GM21825 (cell line): ENCODE measurements around the gene SLC6A12.

Source experiments
- ATAC-seq: cut with Tn5 transposase; IDR thresholded peaks from one replicate; pipeline ENCODE4 v1.9.1; 2021; ENCODE audit warnings: mild to moderate bottlenecking, moderate library complexity; ENCODE audit not compliant: unreplicated experiment

Gene SLC6A12

DNA sequence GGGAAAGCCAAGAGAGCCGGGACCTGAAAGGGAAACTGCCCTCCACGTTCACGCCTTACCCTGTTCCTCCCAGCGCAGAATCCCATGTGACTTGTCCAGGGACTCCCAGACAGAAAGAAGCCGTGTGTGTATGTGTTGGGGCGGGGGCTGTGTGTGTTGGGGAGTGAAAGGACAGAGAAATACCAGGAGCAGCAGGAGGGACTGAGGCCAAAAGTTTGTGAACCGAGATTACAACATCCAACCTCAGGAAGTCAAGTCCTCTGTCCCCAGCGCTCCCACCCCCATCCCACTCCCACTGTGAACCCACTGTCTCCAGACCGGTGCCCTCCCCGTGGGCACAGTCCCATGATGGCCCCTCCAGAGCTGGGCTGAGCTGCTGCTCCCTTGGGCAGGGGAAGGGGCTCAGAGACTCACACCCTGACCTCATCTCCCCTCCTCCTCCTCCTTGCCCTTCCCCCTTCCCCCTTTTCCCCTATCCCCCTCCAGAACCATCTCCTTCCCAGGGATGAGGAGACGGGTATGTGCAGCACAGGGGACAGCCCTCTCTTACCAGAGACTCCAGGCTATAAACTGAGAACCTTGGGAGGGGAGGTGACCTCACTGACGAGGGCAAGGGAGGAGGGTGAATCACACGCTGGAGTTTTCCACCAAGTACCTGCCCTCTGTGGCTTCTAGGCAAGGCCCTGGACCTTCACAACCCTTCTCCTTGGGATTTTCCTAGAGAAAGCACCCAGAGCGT, at the start of gene SLC6A12:
SLC6A12 (minus strand) TSS at position 155 of the 739 bp plus-strand sequence. CDS start 4,171 bp downstream, outside the sequence.
- ATAC-seq = no peak

DNA sequence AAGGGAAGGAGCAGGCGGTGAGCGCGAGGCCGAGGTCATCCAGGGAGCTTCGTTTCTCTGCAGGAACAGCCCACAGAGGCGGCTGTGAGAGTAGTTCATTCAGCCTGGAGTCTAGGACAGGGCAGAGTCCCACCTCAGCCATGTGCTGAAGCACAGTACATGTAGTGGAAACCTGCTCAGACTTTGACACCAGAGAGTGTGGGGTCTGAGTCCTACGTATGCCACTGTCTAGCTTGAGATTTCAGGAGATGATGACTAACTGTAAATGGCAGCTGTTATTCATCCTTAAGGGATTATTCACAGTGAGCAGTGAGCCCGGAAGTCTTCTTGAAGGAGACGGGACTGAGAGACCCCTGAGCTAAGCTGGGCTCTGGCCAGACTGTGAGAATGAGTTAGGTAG, 49.6 kb upstream of the SLC6A12 start:
- no peak for ATAC-seq

DNA sequence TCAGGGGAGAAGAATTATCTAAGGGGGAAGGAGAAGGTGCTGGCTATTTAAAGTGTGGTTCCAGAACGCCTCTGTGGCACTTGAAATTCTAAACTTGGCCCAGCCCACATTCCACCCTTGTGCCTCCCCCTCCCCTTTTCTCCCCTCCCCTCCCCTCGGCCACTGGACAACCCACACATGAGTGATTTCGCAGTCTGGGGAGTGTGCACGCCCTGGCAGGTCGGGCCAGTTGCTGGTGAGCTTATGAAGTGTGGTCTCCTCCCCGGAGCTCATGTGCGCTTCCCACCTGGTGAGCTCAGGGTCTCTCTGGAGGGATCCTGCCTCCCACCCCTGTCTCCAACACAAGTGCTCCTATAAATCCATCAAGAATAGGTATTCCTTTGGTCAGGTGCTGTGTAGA, 48.9 kb upstream of the SLC6A12 start, which contains the start of gene SLC6A13:
SLC6A13 (minus strand) TSS at position 20 of the 400 bp plus-strand sequence. CDS start 2,784 bp downstream, outside the sequence.
- ATAC-seq = no peak

DNA sequence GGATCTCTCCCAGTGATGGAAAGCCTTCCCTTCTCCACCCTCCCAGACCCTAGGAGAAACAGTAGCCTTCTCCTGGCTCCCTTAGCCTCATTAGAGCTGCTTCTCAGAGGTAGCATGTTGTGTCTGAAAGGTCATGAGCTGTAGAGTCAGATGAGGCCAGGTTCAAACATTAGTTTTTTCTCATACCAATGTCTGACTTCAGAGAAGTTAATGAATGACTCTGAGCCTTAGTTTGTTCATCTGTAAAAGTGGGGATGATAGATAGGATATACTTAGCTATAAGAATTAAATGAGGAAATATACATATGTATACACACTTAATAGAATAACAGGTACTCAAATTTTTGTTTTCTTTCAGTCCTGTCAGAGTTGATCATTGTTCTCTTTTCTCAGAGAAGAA, 48.2 kb upstream of the SLC6A12 start:
- ATAC-seq = no peak

DNA sequence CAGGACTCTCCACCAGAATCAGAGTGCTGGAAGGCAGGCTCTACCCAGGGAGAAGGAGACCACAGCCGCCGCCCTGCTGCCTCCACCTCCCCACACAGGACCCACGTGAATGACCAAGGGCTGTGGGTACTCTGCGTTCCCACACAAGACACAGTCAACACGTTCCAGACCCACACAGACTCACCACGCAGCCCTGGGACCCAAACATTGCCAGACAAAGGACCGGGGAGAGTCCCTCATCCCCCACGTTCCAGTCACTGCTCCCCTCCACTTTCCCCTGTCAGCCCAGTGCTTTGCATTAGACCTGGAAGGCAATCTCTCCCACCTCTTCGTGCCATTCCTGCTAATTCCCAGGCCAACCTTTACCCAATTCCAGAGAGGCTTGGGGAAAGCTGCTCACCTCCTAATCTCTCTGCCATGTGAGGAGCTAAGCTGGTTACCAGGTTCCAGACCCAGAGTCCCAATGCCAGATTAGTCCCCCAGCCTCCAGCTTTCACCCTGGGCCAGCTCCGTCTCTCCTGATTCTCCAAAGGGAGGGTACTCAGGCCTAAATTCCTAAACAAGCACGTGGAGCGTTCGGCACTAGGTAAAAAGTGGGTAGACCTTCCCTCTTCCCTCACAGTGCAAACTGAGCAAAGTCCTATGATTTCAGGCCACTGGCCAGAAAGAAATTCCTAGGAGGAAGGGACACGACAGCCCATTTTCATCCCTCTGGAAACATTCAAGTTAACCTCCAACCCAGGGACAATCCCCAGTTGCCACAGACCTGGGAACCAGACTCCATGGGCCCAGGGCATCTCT, 43.8 kb upstream of the SLC6A12 start:
- ATAC-seq = no peak

DNA sequence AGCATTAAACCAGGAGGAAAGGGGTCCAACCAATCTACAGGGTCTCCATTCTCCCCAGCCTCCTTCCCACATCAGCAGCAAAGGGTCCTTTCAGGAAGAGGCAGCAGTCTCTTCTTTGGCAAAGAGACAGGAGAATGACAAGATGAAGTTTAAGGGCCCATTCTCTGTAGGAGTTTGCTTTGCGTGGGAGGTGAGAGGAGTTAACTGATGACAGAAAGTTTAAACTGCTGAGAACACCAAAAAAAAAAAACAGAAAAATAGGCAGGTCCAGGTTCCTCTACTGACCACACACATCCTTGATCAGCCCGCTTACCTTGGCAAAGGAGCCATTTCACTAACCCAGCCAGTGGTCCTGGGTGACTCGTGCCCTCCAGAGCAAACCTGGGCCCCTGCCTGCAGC, 43.0 kb upstream of the SLC6A12 start:
- ATAC-seq = no peak

DNA sequence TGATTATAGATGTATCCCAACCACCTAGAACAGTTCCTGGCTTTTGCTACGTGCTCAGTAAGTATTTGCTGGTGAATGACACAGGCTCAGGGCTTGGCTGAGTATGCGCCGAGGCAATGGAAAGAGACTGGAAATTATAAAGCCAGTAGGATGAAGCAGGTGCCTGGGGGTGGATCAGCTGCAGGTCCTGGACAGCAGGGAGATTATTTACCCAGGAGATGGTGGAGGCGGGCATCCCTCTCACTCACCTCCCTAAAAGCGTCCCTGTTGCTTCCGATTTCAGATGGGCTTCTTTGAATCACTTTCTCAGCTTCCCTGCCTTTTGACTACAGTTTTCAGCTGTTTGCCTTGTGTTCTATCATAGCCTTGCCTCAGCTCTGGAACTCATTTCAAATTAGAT, 42.3 kb upstream of the SLC6A12 start:
- ATAC-seq = no peak

DNA sequence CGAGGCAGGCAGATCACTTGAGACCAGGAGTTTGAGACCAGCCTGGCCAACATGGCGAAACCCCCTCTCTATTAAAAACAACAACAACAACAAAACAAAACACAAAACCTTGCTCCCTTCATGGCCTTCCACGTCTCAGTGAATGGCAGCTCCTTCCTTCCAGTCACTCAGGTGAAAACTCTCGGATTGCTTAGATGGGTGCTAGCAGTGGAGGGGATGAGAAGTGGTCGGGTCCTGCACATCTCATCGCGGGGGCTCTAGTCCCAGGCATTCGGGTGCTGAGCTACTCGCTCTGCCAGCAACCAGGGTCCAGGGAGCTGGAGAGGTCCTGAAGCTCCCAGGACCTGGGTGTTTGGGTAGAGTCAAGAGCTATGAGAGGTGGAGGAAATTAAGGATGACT, 41.0 kb upstream of the SLC6A12 start:
- no peak for ATAC-seq

DNA sequence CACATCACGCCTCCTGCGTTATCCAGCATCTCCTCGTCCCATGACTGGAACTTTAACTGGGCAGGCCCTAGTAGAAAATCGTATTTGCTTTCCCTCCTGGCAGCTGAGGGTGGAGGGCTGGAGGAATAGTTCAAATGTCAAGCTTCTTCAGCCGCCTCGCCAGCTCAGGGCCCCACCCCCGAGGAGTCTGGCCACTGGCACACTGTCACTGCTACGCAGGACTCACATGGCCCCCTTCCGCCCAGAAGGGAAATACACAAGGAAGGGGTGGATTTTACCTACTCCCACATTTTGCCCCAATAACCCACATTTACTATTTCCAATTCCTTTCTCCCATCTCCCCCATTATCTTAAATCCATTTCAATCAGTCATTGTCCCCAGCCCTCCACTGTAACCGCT, 40.1 kb upstream of the SLC6A12 start:
- ATAC-seq = no peak

DNA sequence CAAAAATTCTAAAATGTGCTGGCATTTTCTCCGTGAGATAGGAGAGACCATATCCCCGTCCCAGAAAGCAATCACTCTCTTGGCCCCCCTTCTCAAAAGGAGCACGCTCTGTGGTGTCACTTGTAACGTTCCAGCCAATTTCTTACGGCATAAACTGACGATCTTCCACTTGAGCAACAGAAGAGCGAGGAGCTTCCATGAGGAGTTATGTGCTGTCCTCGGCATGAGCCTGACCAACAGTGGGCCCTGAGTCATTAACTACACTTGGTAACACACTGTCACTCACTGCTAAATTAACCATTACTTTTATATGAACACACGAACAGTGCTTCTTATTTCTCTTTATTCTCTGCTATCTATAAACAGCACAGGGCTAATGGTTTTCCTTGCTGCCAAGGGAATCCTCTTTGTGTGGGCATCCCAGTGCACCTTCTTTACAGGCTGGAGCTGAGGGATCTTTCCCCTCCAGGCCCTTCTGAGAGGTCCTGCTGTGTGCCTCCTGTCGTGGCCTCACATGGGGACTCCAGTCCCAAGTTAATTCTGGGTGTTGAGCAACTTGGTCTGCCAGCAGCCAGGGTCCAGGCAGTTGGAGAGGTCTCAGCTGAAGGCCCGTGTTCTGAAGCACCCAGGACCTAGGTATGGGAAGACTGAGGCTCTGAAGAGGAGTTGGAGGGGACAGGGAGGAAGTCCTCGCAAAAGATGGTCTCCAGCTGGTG, 39.3 kb upstream of the SLC6A12 start:
- ATAC-seq = no peak

DNA sequence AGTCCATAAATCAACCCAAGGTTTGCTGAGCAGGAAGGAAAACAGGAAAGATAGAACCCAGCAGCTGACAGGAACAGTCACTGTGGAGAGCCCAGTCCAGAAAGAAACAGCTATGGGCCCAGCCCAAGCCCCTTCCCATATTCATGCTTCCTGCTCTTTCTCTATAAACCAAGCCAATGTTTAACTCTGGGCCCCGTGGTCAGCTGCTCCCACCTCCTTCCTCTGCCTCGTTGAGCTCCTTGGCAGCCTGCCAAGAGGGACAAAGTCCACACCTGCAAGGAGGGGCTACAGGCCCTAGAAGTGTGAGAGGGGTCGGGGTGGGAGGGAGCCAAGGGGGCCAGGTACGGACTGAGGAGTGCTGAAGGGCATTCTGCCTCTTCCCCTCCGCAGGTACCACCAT, 38.7 kb upstream of the SLC6A12 start:
- no peak for ATAC-seq

DNA sequence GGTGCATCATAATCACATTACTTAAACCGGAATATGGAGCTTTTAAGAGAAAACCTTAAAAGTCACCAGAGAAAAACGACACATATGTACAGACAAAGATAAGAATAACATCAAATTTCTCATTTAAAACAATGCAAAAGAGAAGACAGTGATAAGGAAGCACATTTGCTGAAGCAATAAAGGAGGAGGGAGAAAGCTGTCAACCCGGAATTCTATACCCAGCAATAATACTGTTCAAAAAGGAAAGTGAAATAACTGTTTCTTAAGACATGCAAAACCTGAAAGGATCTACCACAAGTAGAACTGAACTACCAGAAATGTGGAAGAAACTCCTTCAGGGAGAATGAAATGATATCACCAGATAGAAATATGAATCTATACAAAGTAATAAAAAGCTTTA, 33.3 kb upstream of the SLC6A12 start:
- no peak for ATAC-seq

DNA sequence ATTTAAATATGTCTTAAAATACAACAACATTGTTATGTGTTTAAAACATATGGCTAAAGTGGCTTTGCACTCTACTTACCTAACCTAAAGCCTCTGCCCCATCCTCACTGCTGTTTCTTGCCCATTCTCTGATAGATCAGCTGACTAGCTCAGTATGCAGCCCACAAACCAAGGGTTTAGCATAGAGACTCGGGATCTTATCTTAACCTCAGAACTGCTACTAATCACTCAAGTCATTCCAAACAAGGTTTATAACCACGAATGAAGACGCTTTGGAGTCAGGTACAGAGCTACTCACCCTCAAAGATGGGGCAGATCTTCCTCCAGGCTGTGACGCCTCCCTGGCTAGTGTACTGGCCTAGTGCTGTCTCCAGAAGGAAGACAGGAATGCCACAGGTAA, 29.4 kb upstream of the SLC6A12 start:
- ATAC-seq = no peak

DNA sequence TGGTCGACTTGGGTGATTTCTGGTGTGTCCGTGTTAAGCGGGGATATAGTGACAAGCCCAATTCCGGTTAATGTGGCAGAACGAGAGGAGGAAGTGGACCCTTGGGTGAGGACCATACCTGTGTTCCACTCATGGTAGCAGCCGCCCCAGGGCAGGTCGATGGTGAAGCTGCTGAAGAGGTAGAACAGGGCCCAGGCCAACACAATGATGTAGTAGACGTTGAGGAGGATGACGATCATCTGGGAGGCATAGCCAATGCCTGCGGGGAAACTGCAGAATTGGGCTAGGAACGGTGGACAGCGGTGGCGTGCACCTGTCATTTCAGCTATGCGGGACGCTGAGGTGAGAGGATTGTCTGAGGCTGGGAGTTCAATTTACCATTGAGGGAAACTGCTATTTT, 28.5 kb upstream of the SLC6A12 start:
- ATAC-seq = no peak

DNA sequence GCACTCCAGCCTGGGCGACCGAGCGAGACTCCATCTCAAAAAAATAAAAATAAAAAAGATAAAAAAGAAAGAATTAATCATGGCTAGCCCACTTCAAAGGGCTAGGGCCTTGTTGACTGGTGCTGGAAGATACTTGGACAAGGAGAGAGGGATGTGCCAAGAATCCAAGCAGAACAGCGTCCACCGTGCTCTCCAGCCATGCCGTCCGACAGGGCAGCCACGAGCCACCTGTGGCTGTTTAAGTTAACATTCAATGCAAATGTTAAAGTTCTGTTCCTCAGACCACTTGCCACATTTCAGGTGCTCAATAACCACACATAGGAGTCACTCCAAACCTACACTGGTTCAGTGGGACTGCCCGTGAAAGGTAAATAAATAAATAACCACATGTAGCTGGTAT, 27.3 kb upstream of the SLC6A12 start:
- no peak for ATAC-seq

DNA sequence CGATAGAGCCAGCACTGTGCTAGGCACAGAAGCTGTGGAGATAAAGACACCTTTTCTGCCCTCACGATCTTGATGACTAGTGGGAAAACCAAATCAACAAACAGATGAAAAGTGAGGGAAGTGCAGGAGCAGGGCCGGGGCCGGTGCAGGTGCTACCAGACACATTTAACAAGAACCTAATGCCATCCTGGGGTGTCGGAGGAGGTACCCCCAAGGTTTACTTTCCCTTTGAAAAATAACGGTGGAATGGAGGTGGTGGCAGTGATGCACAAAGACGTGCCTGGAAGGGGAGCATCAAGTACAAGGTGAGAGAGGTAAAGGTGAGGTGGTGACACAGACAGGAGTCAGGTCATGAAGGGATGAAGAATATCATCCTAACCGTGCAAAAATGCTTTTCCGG, 26.6 kb upstream of the SLC6A12 start:
- ATAC-seq = no peak

DNA sequence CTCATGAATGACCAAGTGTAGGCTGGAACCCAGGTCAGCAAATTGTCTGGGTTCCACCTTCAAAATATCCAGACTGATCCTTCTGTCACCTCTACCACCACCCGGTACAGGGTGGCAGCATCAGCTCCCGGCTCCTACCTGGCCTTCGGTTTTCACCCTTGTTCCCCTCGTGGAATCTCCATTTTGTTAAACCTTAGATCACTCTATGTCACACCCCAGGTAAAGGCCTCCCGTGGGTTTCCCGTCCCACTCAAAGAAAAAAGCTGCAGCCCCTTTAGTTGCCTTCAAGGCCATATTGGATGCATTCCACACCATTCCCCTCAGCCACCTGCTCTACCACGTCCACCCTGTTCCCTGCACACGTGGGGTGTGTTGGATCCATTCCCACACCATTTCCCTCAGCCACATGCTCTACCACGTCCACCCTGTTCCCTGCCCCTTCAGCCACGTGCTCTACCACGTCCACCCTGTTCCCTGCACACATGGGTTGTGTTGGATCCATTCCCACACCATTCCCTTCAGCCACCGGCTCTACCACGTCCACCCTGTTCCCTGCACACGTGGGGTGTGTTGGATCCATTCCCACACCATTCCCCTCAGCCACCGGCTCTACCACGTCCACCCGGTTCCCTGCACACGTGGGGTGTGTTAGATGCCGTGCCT, 24.9 kb upstream of the SLC6A12 start:
- no peak for ATAC-seq

DNA sequence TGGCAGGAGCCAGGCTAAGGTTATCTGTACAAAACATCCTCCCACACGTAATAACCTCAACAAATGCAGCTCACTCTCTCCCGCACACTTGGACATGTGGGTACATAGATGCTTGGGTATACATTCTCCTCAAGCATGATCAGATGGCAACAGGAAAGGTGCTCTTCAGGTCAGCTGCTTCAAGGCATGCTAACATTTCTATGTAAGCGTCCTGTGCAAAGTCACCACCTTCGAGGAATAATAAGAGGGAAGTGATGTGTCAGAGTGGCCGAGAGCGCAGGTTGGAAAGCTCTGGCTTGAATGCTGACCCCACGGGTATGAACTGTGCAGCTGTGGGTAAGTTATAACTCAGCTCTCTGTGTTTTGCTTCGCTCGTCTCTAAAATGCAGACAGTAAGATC, 24.2 kb upstream of the SLC6A12 start:
- no peak for ATAC-seq

DNA sequence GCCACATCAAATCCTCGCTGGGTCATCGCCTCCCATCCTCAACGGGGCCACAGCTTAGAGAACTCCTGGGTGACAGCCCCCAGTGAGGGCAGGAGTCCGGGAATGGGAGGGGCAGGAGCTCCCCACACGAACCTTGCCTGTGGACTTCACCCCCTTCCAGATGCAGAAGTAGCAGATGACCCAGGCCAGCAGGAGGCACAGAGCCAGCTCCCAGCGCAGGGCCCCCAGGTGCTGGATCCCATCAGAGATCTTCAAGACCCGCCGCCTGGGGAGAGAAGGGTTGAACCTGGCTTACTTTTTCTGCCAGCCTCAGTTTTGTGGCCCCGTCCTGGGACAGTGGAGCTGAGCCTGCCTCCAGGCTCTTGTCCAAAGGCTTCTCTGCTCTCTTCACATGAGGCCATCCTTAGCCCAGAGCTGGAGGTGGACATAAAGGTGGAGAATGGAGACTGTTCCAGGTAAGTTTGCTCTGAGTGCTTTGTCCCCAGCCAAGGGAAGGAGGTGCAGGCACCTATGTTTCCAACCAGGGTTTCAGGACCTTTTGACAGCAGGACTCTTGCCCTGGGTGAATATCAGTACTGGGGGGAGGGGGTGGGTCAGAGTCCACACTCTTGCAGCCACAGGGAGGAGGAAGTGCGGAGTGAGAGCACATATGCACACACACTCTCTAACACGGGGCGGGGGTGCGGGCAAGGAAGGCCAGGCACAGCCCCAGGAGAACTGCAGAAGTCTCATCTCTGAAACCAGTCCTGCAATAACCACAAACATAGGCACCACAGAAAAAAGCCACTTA, 23.3 kb upstream of the SLC6A12 start:
- ATAC-seq = no peak

DNA sequence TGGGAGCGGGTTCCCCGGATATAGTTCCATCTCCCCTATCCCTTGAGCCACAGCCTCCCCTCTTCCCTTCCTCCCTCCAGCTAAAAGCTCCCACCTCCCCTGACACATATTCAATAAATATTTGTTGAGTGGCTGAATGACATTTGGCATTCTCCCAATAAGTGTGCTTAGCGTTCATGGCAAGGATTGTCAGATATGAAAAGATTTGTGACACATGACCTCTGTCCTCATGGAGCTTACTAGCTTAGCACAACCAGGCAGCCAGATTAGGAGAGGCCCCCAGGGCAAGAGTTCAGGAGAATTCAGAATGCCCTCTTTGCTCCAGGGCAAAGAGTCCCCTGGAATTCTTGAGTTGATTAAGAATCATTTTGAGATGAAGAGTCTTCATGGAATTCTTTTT, 22.5 kb upstream of the SLC6A12 start:
- no peak for ATAC-seq
